Measurements from ENCODE around the gene ERC2.

The ERC2 gene

DNA sequence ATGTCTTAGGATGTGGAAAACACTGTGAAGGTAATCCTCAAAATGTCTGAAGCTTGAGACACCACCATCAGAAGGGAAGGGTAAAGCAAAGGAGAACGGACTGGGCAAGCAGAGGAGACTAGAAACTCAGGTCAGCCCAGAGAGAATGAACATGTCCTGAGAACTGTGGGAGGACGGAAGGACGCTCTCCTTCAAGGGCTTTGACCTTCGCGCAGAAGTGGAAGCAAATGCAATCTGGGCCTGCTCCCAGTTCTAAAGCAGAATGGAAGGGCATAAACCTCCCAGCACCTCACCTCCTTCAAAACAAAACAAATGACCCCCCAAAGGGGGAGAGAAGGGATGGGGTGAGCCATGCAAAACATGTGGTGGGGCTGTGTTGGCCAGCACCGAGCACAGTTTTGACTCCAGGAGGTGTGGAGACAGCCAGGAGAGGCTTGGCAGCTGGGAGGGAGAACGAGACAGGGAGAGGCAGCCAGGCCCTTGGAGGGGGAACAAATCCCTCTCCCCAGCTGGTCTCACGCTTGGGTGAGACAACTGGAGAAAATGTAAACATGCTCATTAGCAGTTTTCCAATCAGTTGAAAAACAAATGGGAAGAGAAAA, 758.8 kb downstream of the ERC2 start:
- DNase-seq (ENCODE audit: low read depth): no peak

DNA sequence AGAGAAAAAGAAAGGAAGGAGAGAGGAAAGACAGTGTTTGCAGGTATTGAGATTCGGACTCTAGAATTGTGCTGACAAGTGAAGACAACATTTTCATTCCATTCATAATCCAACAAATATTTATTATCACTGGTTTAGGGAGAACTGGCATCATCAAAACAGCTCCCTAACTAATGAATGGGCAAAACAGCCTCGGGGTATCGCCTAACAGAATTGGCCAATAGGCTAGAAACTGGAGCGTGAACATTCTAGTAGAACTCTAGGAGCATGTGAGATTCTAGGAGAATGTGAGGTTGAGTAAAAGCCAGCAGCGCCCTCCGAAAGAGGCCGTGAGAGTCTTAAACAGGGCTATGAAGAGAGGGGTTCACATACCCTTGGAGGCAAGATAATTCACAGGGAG, 759.3 kb downstream of the ERC2 start:
- no peak for DNase-seq (ENCODE audit: low read depth)

DNA sequence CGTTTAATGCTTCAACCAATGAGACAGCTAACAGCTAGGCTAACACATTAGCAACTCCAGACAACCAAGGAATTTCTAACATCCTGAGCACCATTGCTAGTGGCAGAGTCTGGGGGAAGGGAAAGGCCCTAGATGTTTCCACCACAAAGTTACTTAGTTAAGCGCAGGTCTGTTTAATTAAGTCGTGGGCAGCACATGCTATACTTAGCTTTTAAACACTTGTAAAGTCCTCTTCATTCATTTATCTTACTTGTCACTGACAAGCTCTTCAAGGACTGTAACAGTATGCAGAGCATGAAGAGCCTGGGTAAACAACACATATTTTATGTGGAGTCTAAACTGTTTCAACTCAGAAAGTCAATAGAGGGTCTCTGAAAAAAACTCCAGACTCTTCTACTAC, 760.0 kb downstream of the ERC2 start:
- no peak for DNase-seq (ENCODE audit: low read depth)

DNA sequence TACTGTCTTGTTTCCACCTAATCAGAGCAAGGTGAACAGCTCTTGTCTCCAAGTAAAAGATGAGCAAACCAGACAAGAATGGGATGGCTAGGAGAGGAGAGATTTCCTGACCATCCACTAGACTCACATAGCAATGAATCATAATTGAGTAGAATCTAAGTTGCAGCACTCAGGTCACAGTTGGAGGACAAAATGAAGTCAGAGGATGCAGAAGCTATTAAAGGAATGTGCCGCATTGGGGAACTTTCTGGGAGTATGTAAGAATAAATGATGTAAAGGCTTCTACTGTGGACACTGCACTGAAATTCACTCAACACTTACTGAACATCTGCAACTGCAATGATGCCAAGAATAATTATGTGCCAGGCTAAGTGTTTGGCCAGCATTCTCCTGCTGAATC, 763.7 kb downstream of the ERC2 start:
- no peak for DNase-seq (ENCODE audit: low read depth)

DNA sequence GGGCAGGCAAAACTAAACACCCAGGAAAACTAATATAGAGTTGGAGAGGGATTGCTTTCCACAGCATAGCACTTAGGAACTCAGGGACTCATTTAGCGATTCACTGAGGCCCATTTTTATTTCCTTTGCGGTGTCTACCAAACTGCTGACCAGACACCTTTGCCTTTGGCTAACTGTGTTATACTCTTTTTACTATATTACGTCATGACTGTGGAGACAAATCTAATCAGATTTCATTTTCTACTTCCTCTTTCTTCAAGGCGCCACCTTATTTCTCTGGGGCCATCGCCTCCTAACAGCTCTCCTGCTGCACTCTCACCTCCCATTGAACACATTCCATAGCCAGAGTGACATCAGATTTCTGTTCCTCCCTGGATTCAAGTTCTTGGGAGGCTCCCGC, 765.4 kb downstream of the ERC2 start:
- DNase-seq (ENCODE audit: low read depth): no peak

DNA sequence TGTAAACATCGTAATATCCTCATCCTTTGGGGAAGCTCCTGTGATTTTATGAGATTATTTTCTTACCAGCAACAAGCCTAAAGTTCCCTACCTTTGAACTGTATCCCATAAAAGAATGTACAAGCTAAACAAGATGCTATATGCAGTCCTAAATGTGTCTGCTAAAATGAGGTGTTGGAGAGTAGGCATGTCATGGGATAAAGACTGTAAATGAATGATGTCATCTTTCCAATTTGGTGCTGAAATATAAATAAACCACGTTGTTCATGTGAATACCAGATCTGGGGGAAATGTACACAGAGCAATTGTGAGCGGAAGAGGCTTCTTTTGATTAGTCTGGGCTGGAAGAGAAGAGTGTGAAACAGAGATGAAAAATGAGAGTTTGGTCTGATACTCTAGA, 766.3 kb downstream of the ERC2 start:
- DNase-seq (ENCODE audit: low read depth): no peak

DNA sequence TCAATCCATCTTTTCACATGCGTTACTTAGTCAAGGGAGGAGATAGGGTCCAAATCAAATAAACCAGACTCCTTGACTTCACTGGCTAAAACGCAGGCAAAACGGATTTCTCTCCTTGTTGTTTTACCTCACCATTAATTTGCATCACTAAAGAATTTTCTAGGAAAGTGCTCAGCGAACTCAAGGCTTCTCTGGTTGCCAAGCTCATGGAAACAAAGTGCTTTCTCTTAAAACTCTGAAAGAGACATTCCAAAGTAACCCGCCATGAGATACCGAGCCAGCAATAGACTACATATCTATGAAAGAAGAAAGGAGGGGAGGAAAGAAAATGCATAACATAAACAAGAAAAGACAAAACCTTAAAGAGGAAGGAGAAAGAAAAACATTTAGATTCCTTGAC, 769.4 kb downstream of the ERC2 start:
- DNase-seq (ENCODE audit: low read depth): no peak

DNA sequence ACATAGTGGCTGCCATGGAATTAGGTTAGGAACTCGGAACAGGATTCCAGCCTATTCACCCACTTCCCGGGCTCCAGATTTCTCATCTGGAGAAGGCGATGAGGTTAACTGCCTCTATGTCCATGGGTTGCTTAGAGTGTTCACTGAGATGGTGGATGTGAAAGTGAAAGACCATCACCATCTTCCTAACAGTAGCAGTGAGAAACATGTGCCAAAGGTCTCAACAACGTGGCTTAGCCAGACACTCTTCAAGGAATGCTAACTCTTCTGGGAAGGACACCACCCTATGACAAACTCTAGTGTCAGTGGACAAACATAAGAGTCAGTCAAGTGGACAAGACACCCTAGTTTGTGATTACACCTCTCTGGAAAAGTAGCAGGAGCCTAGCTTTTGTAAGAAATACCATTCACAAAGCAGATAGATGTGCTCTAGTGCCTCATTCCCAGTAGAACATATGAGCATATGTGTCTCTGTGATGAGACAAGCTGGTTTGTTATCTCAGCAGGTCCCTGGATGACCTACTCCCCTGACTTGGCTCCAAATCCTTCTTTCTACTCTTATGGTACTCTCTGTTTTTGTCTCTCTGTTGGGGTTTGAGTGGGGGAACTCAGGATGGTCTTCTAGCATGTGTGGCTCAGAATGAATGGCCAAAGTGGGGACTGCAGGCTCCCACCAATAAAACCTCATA, 770.9 kb downstream of the ERC2 start:
- DNase-seq (ENCODE audit: low read depth): no peak

DNA sequence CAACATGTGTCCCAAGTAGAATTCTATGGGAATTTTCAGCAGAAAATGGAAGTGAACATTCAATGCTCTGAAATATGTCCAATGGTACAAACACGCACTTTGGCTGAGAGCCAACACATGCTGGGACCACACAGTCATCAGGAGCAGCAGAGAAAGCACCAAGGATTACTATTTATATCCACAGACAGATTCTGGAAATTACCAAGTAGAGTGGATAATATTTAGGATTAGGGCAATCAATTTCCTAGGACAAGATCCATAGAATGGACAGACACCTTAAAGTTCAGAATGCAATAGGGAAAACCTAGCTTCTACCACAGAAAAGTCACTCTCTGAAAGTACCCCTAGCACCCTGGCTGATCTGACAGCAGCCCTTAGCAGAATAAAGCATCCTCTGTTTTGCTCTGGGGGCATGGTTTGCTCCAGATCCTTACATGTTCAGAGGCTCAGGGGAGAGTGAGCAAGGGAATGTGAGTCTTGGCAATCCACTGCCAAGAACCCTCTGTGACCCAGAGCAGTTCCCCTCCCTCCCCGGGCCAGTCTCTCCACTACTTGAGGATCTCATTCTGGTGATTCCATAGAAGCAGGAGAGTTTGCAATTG, 775.2 kb downstream of the ERC2 start:
- DNase-seq (ENCODE audit: low read depth): no peak

DNA sequence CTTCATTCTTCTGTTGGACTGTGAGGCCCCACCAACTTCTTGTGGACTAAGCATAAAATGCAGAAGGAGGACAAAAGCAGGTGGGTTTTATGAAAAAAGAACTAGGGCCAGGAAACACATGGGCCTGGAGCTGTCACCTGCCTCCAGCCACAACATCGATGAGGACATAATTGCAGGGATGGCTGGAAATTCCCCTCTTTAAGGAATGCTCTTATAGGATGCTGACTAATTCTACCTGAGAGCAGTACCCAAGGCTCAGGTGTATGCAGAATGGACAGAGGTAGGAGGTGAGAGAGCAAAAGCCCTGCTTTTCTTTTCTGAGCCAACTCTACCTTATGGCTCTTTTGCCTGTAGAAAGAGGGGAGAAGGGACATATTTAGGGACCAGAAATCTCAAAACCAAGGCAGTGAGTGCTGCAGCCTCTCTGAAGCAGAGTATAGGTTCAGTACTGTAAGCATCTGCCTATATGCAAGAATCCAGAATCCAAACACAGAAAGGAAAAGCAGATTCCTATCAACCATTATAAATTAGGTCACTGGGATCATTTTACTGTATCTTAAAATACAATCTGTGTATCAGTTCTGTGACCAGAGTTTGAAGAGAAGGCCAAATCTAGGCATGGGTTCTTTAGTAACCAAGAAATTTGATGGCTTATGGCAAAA, 775.8 kb downstream of the ERC2 start:
- no peak for DNase-seq (ENCODE audit: low read depth)

DNA sequence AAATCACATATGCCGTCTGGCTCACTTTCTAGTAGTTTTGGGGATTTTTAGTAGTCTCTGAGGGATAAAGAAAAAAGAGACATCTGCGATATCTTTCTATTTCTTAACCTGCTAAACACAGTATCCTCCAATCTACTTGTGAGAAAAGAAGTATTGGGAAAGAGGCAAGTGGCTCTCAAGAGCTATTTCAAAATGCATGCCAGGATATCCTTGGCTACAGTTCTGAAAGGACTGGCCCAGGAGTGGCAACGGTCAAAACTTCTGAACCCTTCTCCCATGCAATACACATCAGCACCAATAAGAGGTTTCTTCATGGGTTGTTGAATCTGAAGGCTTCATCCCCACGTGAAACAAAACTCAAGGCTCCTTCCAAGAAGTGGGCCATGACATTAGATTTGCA, 777.1 kb downstream of the ERC2 start:
- no peak for DNase-seq (ENCODE audit: low read depth)

DNA sequence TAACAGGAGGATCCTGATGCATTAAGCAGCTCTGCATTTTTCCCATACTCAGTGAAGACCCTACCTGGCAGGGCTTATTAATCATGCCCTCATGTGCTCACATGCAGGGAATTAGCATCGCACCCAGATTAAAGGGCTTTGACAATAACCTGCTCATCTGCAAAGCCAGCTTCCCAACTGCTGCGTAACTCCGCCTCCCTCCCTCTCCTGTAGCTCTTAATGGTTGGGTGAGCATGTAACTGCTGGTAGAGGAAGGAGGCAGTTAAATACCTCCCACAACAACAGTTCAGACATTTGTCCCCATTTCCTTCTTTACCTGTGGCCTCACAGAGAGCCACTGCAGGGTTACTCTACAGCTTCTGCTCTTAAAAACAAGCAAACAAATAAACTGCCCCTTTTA, 777.5 kb downstream of the ERC2 start:
- no peak for DNase-seq (ENCODE audit: low read depth)

DNA sequence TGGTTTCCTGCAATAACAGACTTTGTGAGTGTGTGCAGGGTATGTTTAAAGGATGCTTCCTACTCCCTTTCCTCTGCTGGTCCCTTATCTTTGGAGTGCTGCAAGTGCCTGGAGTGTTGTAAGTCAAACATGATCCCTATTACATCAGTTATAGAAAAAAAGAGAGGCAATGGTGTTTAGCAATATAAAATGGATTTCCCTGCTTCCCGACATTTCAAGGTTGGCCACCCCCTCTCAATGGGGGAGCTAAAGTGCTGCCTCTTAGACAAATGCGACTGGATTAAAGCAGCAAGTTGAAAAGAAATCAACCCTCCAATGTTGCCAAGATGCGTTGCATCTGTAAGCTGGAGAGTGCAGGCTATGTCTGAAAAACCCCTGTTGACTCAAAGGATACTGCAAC, 778.1 kb downstream of the ERC2 start:
- no peak for DNase-seq (ENCODE audit: low read depth)

DNA sequence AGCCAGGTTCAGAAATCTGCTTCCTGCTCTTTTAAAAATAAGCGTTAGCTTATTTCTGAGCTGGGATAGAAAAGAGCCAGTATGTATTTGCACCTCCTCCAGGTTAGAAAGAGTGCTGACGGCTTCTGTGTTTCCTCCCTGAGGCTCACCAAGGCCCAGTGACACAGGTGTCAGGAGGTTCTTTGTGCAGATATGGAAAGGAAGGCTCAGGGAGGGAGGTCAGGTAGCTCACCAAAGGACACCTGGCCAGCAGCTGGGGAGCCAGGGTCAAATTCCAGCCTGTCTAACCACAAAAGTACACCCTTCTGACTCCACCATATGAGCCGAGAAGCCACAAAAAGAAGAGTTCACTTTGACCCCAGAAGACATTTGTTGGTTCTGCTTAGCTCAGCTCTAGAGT, 780.1 kb downstream of the ERC2 start:
- DNase-seq (ENCODE audit: low read depth): no peak

DNA sequence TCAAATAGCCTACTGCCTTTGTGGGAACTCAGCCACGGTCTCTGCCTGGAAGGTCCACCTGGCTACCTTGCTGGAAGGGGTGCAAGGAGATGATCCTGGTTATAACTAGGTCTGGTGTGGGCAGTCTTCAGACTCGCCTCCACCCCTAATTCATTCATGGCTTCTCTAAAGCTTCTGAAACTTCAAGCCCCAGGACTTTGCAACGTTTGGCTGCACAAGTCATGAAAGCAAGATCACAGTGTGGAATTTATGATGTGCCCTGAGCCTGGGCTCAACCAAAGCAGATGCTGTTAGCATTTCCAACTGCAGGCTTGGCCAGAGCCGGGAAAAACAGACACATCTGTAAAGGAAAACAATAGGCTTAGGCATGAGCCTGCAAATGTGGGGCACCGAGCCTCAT, 780.7 kb downstream of the ERC2 start:
- no peak for DNase-seq (ENCODE audit: low read depth)

DNA sequence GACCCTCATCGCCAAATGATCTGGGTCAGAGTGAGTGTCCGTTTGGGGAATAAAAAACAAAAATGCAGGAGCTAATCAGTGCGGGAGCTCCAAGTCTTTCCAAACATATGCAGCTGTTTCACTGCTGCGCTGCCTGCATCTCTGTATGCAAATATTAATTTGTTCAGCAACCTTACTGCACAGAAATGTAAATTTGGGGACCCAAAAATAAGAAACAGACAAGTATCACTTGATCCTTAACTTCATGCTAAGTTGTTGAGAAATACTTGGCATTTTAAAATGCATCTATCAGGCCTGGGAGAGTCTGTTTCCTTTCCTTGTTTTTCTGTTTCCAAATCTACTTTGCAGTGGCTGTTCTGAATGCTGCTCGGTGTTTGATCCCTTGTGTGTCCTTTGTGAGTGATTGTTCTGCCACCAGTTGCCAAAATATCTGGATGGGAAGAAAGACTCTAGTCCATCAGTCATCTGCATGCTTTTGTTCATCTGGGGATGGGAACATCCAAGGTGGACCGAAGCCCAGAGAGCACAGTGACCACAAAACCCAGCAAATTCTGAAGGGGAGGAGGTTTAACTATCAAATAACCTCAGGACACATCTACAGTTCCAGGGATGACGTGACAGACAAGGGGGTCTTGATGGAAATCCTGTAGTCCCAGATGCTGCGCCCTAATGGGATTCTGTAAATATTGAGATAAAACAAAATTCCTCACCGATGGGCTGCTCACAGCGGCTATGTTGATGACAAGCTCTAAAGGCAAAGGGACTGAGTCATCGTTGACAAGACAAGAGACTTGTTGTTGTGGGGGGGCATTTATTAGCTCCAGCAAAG, 781.6 kb downstream of the ERC2 start:
- DNase-seq (ENCODE audit: low read depth): no peak

DNA sequence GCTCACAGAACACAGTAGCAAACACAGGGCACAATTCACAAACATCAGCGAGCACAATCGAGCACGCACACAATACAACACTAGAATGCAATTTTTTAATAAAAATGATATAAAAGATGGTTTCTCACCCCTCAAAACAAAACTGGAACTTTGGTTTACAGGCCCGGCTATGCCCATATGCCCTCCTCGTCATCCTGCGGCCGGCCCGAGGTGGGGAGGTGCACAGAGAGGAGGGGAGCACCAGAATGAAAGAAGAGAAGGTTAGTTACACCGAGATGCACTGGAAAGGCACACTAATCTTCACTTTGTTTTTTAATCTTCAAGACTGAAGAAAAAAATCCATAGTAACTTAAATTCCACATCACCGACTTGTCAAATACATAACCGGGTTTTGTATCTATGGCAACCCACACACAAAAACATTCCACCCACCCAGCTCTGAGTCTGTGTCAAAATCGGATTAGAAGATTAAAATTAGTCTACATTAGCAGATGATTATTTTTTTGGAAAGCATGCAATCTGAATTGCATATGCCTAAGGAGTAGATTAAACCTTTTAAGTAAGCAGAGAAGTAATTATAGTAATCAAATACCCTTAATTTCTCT, 784.5 kb downstream of the ERC2 start:
- DNase-seq (ENCODE audit: low read depth): no peak

DNA sequence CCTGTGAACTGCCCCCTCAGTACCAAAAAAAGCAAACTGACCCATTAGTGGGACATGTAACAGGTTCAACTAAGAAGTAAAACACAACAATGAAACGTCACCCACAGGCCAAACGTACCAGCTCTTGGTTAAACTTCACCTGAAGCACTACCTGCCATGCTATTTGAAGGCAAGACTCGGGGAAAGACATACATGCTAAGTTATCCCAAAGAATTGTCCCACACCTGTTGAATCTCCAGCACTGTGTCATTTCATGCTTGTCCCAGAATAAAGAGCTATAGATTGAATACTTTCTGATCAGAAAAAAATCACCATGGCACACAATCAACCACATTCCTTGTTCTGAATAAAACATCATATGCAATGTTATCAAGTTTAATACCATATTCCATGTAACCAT, 785.8 kb downstream of the ERC2 start:
- DNase-seq (ENCODE audit: low read depth): no peak

DNA sequence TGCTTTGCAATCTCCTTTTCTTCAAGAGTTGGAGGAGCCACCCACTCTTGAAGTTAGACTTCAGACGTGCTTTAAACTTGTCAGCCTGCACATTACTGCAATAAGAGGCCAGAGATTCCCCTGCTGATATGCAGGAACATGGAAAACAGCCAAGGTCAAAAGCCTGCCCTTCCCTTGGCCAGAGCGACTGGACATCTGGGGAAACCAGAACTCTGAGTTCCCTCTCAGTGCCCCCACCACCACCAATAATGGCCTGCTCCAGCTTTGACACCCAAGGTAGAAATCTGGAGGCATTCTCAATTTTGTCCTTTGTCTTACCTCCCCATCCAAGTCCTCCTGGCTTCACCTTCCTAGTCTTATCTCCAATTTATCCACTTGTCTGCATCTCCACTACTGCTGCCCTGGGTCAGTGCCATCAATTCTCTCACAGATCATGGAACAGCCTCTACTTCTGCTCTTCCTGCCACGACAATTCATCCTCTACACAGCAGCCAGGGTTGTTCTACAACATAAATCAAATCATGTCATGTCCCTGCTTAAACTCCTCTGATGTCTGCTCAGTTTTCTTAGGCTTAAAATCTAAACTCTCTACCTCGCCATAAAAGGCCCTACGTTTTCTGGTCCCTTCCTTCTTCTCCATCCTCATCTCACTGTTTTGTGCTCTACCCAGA, 789.6 kb downstream of the ERC2 start:
- no peak for DNase-seq (ENCODE audit: low read depth)

DNA sequence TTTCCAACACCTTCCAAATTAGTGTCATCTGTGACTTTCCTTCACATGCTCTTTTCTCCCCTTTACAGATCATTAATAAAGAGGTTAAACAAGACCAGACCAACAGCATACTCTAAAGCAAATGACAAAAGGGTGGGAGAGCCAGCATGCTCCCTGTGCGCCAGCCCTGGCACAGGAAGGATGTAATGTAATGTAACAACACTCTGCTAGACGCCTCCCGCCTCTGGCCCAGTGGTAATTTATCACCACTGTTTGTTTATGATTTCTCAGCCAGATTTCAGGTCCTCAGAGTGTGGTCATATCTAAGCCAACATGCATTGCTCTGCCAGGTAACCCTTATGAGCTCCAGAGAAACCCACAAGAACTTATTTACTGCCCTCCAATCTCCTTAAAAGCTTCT, 791.6 kb downstream of the ERC2 start:
- DNase-seq (ENCODE audit: low read depth): no peak

DNA sequence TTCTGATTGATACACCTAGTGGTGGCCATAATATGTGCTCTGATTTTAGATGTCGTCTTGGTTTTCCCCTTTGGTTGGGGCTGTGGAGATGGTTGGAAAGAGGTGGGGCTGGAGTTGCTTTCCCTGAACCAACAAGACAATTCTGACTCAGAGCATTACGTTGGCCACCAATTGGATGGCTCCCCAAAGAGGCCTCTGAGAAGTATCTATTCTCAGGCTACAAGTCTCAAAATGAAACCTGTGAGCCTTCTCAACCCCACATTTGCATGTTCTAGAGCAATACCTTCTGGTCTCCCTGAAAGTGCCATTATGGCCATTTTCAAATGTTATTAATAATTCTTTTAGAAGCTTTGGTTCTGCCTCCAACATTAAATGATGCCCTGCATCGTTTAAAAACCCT, 792.8 kb downstream of the ERC2 start:
- DNase-seq (ENCODE audit: low read depth): no peak

DNA sequence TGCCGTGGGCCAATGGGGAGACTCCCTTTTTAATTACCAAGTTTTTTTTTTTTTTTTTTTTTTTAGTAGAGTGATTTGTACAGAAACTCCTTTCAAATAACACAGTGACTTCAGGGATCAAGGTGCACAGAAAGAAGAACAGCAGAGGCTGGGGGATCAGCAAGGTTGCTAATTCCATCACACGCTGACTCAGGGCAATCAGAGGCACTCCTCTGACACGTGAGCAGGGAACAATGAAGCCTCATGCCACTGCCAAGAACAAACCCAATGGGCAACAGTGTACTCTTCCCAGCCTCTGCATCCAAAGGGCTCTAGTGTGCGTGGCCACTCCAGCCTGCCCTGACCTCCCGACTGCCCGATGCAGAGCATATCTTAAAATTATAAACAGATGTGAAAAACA, 794.5 kb downstream of the ERC2 start:
- DNase-seq (ENCODE audit: low read depth): no peak

All from GM04503 (cell line).